GM12891 (cell line): Measurements from ENCODE around the gene CNTF.

Experiments used
- POLR2A ChIP-seq: IDR thresholded peaks from 2 replicates; pipeline ENCODE4 v1.6.1; 2011; ENCODE audit warnings: low read depth, low read length, control low read depth
- POLR2AphosphoS5 ChIP-seq: IDR thresholded peaks from 2 replicates; pipeline ENCODE4 v1.6.1; 2011; ENCODE audit warnings: low read depth, low read length, control low read depth
- SPI1 ChIP-seq: IDR thresholded peaks from 2 replicates; pipeline ENCODE4 v1.6.1; 2011; ENCODE audit warnings: low read depth, low read length, control low read depth

- no peak for TF ChIP-seq POLR2AphosphoS5
- no peak for TF ChIP-seq SPI1
- no peak for TF ChIP-seq POLR2A
Observed at GRCh38 chr11:58629857-58630256, 7.4 kb downstream of the CNTF start.
